Hepatocyte (in vitro differentiated cells): Measurements from ENCODE around the gene LPP.

Experiments
- EZH2phosphoT487 ChIP-seq: fragments of 200-600 bp; sonication (generic); IDR thresholded peaks from one replicate; pipeline ENCODE4 v1.6.1; 2018; ENCODE audit warnings: antibody characterized with exemption, mild to moderate bottlenecking, low read depth, moderate library complexity; ENCODE audit not compliant: unreplicated experiment, severe bottlenecking
- TF ChIP-seq, protein P1 (sequence below): fragments of 200-600 bp; sonication (generic); IDR thresholded peaks from 2 replicates; pipeline ENCODE4 v1.5.1; 2016; ENCODE audit warnings: antibody characterized with exemption, mild to moderate bottlenecking; ENCODE audit not compliant: poor library complexity

DNA sequence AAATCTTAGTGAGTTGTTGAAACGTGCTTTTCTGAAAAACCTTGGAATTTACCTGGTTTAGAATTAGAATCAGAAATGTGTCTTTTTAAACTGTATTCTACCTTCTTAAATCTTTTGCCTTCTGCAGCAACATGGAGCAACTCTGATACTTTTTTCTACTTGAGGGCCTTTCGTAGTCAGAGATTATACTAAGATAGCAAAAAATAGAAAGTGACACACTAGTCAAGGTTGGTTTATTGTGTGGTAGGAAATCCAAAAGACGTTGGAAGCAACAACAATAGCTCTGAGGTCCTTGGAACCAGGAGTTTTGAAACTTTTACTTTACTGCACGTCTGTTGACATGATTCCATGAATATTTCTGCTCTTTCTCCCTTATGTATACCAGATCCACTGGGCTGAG is 294.9 kb downstream of the LPP start:
- no peak for TF ChIP-seq EZH2phosphoT487
- TF ChIP-seq, protein P1, sequence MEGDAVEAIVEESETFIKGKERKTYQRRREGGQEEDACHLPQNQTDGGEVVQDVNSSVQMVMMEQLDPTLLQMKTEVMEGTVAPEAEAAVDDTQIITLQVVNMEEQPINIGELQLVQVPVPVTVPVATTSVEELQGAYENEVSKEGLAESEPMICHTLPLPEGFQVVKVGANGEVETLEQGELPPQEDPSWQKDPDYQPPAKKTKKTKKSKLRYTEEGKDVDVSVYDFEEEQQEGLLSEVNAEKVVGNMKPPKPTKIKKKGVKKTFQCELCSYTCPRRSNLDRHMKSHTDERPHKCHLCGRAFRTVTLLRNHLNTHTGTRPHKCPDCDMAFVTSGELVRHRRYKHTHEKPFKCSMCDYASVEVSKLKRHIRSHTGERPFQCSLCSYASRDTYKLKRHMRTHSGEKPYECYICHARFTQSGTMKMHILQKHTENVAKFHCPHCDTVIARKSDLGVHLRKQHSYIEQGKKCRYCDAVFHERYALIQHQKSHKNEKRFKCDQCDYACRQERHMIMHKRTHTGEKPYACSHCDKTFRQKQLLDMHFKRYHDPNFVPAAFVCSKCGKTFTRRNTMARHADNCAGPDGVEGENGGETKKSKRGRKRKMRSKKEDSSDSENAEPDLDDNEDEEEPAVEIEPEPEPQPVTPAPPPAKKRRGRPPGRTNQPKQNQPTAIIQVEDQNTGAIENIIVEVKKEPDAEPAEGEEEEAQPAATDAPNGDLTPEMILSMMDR, result no peak
